RWPE2 (cell line): ENCODE results near the gene M1AP.

ENCODE experiments used
- ATAC-seq: fragments of 200-7000 bp; cut with Tn5 transposase; 3 replicates; pipeline ENCODE4 v1.9.1; 2021; ENCODE audit warnings: low read depth
- DNase-seq: peaks from one replicate; pipeline ENCODE4 v3.0.0-alpha.2; 2020; ENCODE audit warnings: low spot score
- H3K27ac ChIP-seq: fragments of 450-650 bp; 2 replicates; pipeline ENCODE4 v1.5.1; 2017; ENCODE audit warnings: mild to moderate bottlenecking; ENCODE audit not compliant: poor library complexity, severe bottlenecking
- H3K27me3 ChIP-seq: fragments of 250-450 bp; sonication (Bioruptor Pico); 2 replicates; pipeline ENCODE4 v1.5.1; 2021; ENCODE audit warnings: mild to moderate bottlenecking, moderate library complexity; ENCODE audit not compliant: insufficient read depth, poor library complexity, severe bottlenecking
- H3K36me3 ChIP-seq: fragments of 250-450 bp; sonication (Bioruptor Pico); 2 replicates; pipeline ENCODE4 v1.5.1; 2020; ENCODE audit warnings: low read depth, mild to moderate bottlenecking, moderate library complexity
- H3K4me1 ChIP-seq: fragments of 250-450 bp; sonication (Bioruptor Pico); 2 replicates; pipeline ENCODE4 v1.5.1; 2021; ENCODE audit warnings: mild to moderate bottlenecking, moderate library complexity; ENCODE audit not compliant: insufficient read depth, poor library complexity, severe bottlenecking
- H3K4me3 ChIP-seq: fragments of 250-450 bp; sonication (Bioruptor Pico); 2 replicates; pipeline ENCODE4 v1.5.1; 2021; ENCODE audit warnings: mild to moderate bottlenecking, moderate library complexity; ENCODE audit not compliant: severe bottlenecking
- H3K9me3 ChIP-seq: fragments of 250-450 bp; sonication (Bioruptor Pico); 2 replicates; pipeline ENCODE4 v1.5.1; 2021; ENCODE audit warnings: mild to moderate bottlenecking, moderate library complexity; ENCODE audit not compliant: severe bottlenecking
- TF ChIP-seq, protein P1 (sequence below): fragments of 450-650 bp; IDR thresholded peaks from one replicate; pipeline ENCODE4 v1.5.1; 2017; ENCODE audit warnings: mild to moderate bottlenecking, moderate library complexity; ENCODE audit not compliant: poor library complexity, severe bottlenecking

Gene M1AP

GRCh38 chr2:74620671-74621070 lies 27.5 kb downstream of the M1AP start:
- DNase-seq (no peak), ATAC-seq (no peak)
- H3K9me3 ChIP-seq, result no peaks in the 10 kb centered on the region
- no peaks in the 10 kb centered on the region for H3K36me3 ChIP-seq
- no peaks in the 10 kb centered on the region for H3K27me3 ChIP-seq
- H3K4me3 ChIP-seq, result no peak overlapping the region
- TF ChIP-seq, protein P1, sequence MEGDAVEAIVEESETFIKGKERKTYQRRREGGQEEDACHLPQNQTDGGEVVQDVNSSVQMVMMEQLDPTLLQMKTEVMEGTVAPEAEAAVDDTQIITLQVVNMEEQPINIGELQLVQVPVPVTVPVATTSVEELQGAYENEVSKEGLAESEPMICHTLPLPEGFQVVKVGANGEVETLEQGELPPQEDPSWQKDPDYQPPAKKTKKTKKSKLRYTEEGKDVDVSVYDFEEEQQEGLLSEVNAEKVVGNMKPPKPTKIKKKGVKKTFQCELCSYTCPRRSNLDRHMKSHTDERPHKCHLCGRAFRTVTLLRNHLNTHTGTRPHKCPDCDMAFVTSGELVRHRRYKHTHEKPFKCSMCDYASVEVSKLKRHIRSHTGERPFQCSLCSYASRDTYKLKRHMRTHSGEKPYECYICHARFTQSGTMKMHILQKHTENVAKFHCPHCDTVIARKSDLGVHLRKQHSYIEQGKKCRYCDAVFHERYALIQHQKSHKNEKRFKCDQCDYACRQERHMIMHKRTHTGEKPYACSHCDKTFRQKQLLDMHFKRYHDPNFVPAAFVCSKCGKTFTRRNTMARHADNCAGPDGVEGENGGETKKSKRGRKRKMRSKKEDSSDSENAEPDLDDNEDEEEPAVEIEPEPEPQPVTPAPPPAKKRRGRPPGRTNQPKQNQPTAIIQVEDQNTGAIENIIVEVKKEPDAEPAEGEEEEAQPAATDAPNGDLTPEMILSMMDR, result no peak
- H3K27ac ChIP-seq, result no peak overlapping the region
- no peaks in the 10 kb centered on the region for H3K4me1 ChIP-seq

DNA sequence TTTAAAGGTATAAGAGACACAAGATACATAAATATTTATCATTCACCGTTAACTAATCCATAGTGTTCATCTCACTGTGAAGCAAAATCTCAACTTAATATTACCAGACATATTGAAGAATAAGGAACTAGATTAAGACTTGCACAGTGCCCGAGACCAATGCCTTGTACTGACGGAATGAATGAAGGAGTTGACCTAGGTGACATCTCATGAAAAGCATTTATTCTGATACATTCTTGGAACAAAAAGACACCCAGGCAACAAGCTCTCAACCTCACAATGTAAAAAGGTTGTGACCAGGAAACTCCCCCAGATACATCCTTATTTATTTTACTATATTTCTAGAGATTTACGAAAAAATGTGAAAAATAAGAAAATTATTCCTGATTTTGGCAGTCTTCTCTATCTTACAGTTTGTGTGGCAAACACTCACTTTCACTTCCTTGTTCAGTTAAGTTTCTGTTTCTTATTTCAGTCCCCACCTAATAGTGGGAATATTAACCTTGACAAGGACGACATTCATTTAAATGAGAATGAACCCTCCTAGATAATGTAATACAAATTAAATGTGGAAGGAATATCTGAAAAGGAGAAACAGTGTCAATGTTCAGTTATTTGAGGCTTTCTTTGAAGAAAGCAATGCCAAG lies 28.4 kb downstream of the M1AP start:
- Histone ChIP-seq H3K36me3 (no peaks in the 10 kb centered on the region), H3K4me1 (no peaks in the 10 kb centered on the region), H3K27me3 (no peaks in the 10 kb centered on the region), H3K27ac (no peak overlapping the region), H3K9me3 (no peaks in the 10 kb centered on the region), H3K4me3 (no peak overlapping the region)
- DNase-seq, result no peak
- TF ChIP-seq, protein P1, result no peak
- ATAC-seq, result no peak

DNA sequence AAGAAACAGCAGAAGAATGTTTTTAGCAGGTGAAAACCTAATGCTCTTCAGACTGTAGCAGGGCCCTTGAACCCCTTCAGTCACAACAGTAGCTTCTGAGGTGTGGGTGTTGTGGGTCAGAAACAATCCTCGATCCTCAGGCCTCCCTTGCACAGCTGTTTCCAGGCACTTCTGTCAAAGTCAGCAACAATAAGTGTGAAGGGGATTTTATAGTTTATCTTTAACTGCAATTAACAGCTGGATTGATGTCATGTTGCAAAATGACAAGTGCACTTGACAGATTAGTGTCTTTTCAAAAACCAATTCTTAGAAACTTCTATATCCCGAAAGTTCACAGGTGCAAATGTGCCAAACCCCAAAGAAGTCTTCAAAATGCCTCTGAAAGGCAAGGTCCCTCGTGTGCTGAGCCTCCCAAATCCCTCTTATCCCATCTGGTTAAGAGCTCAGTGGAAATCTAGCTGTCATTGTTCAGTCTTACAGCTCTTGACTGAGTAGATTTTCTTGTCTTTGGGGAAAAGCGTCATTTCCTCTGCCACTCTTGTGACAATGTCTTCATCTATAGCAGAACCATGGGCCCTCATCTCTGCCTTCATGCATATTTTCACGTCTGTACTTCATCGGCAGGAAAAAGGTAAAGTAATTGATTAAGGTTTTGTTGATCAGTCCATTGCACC lies 29.6 kb downstream of the M1AP start:
- ATAC-seq, result no peak
- no peak for DNase-seq
- TF ChIP-seq, protein P1, result no peak
- no peak overlapping the region for H3K27ac ChIP-seq
- H3K9me3 ChIP-seq, result no peaks in the 10 kb centered on the region
- H3K27me3 ChIP-seq, result no peaks in the 10 kb centered on the region
- no peak overlapping the region for H3K4me3 ChIP-seq
- no peaks in the 10 kb centered on the region for H3K36me3 ChIP-seq
- H3K4me1 ChIP-seq, result no peaks in the 10 kb centered on the region

DNA sequence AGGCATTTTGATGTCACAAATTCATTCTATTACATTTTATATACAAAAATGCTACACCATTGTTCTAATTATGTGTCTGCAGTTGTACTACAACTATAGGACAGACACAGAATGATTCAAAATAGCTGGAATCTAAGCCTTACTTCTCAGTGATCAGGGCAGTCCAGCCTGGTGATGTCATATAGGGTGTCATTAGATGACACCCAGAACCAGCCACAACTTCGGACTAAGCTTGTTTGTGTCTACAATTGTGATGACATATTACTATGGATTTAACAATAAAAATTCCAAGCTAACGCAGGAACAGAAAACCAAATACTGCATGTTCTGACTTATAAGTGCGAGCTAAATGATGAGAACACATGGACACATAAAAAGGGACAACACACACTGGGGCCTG lies 31.0 kb downstream of the M1AP start:
- H3K27me3 ChIP-seq, result no peaks in the 10 kb centered on the region
- TF ChIP-seq, protein P1, result no peak
- DNase-seq (no peak), ATAC-seq (no peak)
- no peak overlapping the region for H3K27ac ChIP-seq
- no peak overlapping the region for H3K4me3 ChIP-seq
- H3K9me3 ChIP-seq, result no peaks in the 10 kb centered on the region
- H3K36me3 ChIP-seq, result no peaks in the 10 kb centered on the region
- no peaks in the 10 kb centered on the region for H3K4me1 ChIP-seq

DNA sequence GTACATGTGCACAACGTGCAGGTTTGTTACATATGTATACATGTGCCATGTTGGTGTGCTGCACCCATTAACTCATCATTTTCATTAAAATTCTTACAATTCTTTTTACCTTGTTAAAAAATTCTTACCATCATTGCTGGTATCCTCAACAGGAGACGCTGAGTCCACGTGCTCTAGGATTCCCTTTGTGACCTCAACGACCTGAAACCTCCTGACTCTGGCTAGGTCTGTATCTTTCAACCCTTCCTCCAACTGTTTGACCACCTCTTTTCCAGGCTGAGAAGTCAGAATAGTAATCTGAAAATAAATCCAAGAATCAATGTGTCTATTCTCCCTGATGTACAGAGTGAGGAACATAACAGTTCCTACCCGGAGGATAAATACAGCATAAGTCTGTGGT lies 41.2 kb downstream of the M1AP start:
- Histone ChIP-seq H3K27me3 (no peaks in the 10 kb centered on the region), H3K4me3 (no peak overlapping the region), H3K4me1 (no peaks in the 10 kb centered on the region), H3K9me3 (no peaks in the 10 kb centered on the region), H3K27ac (no peak overlapping the region), H3K36me3 (no peaks in the 10 kb centered on the region)
- DNase-seq (no peak), ATAC-seq (no peak)
- TF ChIP-seq, protein P1, result no peak
